ENCODE measurements around the gene PIK3CB. TPM values are rescaled to one million over a fixed set of nuclear protein-coding genes. Genes with fewer than 3 reads are reported as not detected.

PIK3CB gene
- total RNA-seq, 1 experiment from 2014 or later = 35.6 TPM

GRCh38 chr3:138867996-138868395 is 33.3 kb upstream of the PIK3CB start:
- H3K79me1 ChIP-seq (ENCODE audit: insufficient read depth, low read depth, low read length, poor library complexity, severe bottlenecking) = no peaks in the 10 kb centered on the region
- Mint-ChIP-seq H3K4me1 (peaks cover 11 to 12% of the 10 kb centered on the region in 2 experiments), H3K27me3 (ENCODE audit: low read depth) (no peaks in the 10 kb centered on the region), H3K27ac (no peak overlapping the region), H3K4me3 (no peak overlapping the region), H3K9me3 (no peaks in the 10 kb centered on the region), H3K36me3 (ENCODE audit: insufficient read depth in 1 of 3, low read depth in 3 of 3) (no peaks in the 10 kb centered on the region)
- no peak overlapping the region for H4K8ac ChIP-seq (replicated peaks; ENCODE audit: insufficient read length, low read depth, low read length)
- peaks cover 6% of the 10 kb centered on the region; the same call in 1 of the 2 replicates for H3K4me1 ChIP-seq (ENCODE audit: insufficient read depth, low read length)
- no peak overlapping the region for H3K14ac ChIP-seq (ENCODE audit: insufficient read depth, low read length)
- no peaks in the 10 kb centered on the region for H3K9me3 ChIP-seq (ENCODE audit: control insufficient read depth, low read depth, low read length)
- no peaks in the 10 kb centered on the region for H4K20me1 ChIP-seq (ENCODE audit: control insufficient read depth, insufficient read depth, insufficient read length)
- H2BK5ac ChIP-seq (ENCODE audit: insufficient read length, low read length) = no peak overlapping the region
- no peaks in the 10 kb centered on the region for H3K27me3 ChIP-seq (ENCODE audit: insufficient read depth, low read length)
- H3K4ac ChIP-seq (ENCODE audit: low read depth, low read length) = no peak overlapping the region
- H4K91ac ChIP-seq (ENCODE audit: insufficient read length, low read depth, low read length) = no peak overlapping the region
- WGBS (ENCODE audit: extremely low coverage, insufficient read length, low lambda C conversion rate) = no CpG with 5 or more reads among the region's 1 CpG
- DNase-seq = no peak
- no peak overlapping the region for H4K5ac ChIP-seq (ENCODE audit: insufficient read length, low read depth, low read length)
- no peak overlapping the region for H2AK5ac ChIP-seq (ENCODE audit: insufficient read length, low read length)
- no peak overlapping the region for H3K56ac ChIP-seq (ENCODE audit: insufficient read length, low read depth, low read length)
- no peak overlapping the region for H3K27ac ChIP-seq (ENCODE audit: insufficient read length, low read depth, low read length)
- H3K18ac ChIP-seq (ENCODE audit: insufficient read length, low read depth, low read length) = no peak overlapping the region
- no peak overlapping the region for H3K4me2 ChIP-seq (ENCODE audit: insufficient read depth, insufficient read length, low read length)
- TF ChIP-seq CTCF (conservative IDR thresholded peaks at IDR 0.05) = no peak
- H2AFZ ChIP-seq (ENCODE audit: low read length) = no peak overlapping the region
- no peak overlapping the region for H2BK120ac ChIP-seq (ENCODE audit: low read depth, low read length, poor library complexity, severe bottlenecking)
- no peak overlapping the region for H3T11ph ChIP-seq (ENCODE audit: low read length)
- no peaks in the 10 kb centered on the region for H3K23me2 ChIP-seq (ENCODE audit: insufficient read length, low read depth, low read length, poor library complexity, severe bottlenecking)
- H2BK12ac ChIP-seq (ENCODE audit: insufficient read length, low read depth, low read length) = no peak overlapping the region
- H3K79me2 ChIP-seq (ENCODE audit: insufficient read depth, low read length) = no peaks in the 10 kb centered on the region
- H2BK15ac ChIP-seq (ENCODE audit: low read depth, low read length) = no peak overlapping the region
- no peak overlapping the region for H3K23ac ChIP-seq (ENCODE audit: insufficient read length, low read depth, low read length)
- H2BK20ac ChIP-seq (ENCODE audit: low read depth, low read length, poor library complexity, severe bottlenecking) = no peak overlapping the region
- H3K9ac ChIP-seq (ENCODE audit: extremely low read depth, insufficient read length, low read length) = no peak overlapping the region
